ENCODE data around the gene ATF7.

The ATF7 gene

DNA sequence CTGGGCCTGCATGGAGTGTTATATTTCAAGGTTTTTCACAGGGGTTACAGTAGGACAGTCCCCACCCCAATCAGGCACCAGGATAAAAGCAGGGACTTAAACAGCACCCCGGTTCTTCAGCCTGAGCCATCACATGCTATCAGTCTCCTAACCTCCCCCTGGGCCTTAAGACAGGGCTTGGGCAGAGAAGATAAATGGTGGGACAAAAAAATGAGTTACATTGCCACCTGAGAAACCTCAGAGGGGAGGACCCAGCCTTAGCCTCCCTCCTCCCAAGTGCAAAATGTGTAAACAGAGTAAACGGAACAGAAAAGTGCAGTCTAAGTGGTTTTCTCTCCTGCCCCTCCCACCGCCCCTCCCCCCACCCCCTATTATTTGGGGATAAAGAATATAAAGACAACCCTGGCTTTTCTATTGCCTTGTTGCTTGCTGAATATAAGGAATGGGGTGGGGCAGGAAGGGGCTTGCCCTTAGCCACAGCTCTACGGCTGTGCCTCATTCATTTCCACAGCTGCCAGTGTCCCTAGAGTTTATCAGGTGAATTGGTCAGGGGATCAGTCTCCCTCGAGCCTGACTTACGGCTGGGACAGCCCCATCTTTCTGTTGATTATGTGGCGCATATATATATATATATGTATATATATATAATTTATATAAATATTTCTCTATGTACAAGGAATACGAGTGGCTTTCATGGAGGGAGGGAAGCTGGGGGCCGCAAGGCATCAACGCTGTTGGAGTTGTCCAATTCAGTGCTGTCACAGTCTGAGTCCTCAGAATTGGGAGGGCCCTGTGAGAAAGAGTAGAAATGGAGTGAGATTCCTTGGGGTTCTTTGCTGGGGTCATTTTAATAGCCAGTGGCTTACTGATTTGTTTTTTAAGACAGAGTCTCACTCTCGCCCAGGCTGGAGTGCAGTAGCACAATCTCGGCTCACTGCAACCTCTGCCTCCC is 145.4 kb downstream of the ATF7 start:
- no peak for DNase-seq

- no peak for DNase-seq
These were observed 146.9 kb downstream of the ATF7 start for GRCh38 chr12:53479331-53479730.

DNA sequence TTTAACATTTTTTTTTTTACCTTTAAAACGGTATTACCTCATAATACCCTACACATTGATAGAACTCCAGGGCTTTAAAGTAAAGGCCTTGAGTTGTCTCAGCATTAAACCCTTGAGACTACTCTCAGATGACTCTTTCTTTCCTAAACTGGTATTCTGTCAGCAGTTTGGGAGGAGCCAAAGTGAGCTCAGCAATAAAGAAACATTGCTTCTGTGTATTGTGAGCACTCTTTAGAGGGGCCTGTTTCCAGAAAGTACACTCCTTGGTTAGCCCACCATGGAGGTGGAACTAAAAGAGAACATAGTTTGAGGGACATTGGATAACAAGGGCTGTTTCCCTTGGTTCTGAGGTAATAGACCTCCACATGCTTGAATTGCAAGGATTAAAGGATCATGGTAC is 147.3 kb downstream of the ATF7 start:
- DNase-seq = no peak

DNA sequence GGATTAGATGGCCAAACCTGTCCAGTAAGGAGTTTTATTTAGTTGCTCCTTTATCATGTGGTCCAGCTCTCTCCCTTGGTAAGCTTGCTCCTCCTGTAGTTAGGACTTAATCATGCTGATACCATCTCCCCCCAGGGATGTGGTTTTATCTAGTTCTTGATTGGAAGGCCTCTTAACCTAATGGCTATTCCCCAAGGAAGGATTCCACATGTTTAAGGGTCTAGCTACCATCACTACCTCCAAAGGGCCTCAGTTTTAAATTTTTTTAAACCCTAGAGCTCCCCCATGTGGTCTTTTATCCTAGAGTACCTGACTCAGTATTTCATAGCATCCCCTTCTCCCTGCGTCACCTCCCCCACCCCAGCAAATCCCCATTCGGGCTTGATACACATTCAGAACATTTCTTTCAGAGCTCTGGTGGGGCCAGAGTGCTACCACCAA is 149.4 kb downstream of the ATF7 start:
- DNase-seq = peak; percentile 43

DNA sequence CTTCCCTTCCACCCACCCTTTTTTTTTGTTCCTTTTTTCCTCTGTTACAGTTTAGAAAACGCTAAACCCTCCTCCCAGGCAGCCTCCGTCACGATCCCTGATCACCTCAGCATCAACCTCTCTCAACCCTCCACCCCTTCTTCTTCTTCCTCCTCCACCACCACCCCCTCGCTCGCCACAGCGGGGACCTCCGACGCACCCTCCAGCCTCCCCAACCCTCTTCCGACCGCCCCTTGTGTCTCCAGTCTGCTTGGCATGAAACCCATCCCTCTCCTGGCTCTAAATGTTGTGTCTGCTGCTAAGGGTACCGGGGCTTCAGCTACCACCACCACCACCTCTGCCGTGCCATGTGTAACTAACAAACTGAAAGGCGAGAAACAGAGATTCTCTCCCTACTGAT is 151.4 kb downstream of the ATF7 start:
- no peak for DNase-seq

DNA sequence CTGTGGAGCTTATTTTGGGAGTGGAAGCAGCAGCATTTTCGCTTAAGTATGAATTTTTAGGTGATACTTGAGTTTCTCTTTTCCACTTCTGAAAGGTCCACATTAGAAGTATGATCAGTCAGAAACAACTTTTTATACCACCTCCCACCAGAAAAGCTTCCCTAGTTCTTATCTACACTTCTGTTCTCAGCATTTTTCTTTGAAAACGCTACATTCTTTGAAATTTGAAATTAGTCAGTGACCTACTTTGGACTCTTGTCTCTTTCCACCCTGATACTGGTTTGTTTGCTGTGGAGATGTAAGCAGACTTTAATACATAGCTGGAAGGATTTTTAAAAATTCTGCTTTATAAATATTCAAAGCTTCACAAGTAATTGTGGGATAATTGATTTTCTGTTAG is 152.1 kb downstream of the ATF7 start:
- DNase-seq = no peak

GRCh38 chr12:53472056-53472582 is 154.1 kb downstream of the ATF7 start:
- DNase-seq = no peak

DNA sequence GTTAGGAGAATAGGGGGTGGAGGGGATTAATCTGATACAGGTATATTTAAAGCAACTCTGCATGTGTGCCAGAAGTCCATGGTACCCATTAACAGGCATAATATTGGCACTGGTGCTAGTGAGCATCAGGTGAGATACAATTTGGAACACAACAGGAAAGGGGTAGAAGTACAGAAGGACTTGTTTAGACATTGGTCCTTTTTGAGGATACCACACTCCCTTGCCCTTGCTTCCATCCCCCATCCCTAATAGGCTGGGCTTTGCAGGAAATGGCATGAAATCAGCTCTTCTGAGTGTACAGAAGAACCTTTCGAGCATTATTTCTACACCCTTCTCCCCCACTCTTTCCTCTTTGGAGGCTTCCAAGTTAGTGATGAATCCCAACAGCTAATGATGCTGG is 157.9 kb downstream of the ATF7 start:
- DNase-seq = no peak

DNA sequence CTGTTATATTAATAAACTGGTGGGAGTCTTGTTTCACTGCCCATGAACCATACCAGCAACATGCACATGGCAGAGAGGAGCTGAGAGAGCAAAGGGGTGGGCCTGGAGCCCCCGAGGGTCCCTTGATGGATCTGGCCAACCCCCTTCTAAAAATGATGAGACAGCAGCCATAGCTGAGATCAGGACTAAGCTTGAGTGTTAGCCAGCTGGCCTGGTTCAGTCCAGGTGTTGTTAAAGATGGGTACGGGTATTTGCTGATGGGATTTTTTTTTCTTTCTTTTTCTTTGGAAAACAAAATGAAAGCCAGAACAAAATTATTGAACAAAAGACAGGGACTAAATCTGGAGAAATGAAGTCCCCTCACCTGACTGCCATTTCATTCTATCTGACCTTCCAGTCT is 158.3 kb downstream of the ATF7 start:
- DNase-seq = no peak

GRCh38 chr12:53467082-53467481 is 159.1 kb downstream of the ATF7 start:
- DNase-seq = no peak

DNA sequence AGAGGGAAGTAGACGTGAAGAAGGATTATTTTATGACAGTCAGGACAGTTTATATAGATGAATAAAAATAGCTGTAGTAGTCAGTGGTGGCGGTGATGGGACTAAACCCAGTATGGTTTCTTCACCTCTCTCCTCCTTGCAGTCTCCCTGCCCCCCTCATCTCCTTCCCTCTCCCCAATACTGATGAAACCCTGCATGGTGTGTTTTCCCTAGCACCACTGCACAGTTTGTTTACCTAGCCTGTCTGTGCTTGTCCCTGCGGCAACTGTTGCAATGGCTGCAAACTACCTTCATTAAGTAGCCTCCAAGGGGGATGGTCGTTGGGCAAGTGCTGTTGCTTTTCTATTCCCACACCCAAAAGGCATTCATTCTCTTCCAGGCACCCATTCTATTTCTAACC is 159.5 kb downstream of the ATF7 start:
- DNase-seq = no peak

GRCh38 chr12:53465679-53466078 is 160.5 kb downstream of the ATF7 start:
- no peak for DNase-seq

DNA sequence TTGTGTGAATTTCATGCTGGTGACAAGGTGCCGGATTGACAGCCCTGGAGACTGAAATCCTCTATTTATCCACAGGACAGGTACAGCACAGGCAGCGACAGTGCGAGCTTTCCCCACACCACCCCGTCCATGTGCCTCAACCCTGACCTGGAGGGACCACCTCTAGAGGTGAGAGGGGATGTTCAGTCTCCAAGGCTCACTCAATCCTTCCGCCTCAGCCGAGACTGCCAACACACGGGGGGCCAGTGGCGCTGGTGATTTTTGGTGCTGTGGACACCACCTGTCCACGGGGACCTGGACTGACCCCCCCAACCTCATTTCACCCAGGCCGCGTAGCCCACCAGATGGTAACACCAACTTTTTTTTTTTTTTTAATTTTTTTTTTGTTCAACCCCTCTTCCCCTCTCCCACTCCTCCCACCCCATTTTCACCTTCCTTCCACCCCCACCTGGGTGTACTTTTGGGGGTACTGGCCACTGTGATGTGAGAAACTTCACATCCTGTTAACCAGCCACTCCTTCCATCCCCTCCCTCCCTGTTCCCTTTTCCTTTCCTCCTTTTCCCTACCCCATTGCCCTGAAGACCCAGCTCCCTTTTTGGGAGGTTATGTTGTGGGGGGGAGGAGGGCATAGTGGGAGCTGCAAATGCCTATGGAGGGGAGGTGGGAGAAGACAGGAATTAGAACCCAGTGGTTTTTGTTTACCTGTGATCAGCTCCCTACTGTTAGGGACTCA is 161.3 kb downstream of the ATF7 start:
- DNase-seq = no peak

DNA sequence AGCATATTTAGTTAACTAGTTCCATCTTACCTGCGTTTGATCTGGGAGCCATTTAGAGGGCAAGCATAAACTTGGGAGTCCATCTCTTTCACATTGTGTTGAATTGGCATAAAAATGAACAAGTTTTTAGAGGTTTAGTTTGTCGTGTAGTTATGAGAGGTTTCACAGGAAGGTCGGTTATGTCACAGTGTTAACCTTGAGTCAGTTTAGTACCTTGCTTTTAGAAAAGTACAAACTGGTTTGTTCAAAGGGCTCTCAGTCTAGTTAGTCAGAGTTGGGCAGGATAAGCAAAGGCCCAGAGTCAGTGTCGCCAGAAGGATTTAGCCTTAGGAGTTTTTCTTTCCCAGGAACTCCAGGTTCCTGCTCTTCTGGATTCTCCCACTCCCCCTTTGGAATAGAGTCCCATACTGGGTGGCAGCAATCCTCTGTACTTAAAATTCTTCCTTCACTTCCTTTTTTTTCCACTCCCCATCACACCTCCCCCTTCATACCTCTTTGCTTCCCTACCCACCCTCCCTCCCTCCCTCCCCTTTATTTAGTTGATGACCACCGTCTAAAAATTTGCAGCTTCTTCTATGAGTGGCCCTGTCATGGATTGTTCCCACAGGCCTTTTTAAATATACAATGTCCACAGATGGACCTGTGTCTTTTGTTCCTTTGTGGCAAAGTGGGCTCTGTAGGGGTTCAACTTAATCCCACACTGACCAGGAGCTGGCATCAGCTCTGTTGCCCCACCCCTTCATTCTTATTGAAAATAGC is 162.2 kb downstream of the ATF7 start:
- DNase-seq = no peak

GRCh38 chr12:53462935-53463334 is 163.2 kb downstream of the ATF7 start:
- DNase-seq = no peak

DNA sequence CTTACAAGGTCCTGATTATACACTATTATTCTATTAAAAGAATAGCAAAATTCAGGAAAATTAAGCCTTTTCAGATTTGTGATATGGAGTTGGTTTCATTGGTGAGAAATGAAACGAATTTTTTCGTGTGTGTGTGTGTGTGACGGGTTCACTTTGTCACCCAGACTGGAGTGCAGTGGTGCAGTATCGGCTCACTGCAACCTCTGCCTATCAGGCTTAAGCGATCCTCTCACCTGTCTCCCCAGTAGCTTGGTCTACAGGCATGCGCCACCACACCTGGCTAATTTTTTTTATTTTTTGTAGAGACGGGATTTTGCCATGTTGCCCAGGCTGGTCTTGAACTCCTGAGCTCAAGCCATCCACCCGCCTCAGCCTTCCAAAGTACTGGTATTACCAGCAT is 164.6 kb downstream of the ATF7 start:
- no peak for DNase-seq

DNA sequence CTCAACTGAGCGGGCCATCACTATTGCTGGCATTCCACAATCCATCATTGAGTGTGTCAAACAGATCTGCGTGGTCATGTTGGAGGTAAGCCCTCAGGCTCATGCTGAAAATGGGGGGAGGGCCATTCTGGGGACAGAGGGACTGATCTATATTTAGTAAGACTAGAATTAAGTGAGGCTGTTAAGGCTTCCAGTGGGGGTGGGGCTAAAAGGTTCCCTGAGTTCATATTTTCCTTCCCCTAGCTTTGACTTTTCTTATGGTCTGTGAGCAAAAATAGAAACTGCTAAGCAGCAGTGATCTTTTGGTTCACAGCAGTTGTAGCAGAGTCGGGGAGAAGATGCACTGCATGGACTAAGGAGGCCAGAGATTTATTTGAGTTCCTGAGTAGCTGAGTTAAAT is 165.1 kb downstream of the ATF7 start:
- DNase-seq = no peak

DNA sequence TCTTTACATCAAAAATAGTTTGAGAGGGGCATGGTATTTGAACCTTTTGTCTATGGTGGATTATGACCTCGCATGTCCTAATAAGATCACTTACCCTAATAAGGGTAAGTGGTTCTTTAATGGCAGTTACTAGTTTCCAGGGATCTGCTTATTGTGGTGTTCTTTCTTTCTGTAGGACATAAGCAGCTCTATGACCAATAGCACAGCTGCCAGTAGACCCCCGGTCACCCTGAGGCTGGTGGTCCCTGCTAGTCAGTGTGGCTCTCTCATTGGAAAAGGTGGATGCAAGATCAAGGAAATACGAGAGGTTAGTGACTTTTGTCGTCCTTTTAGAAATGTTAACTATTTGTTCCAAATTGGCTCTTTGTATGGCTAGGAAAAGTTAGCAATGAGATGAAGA is 167.1 kb downstream of the ATF7 start:
- no peak for DNase-seq

Data from CD4-positive, alpha-beta T cell treated with Interleukin-10 for 1 hour (primary cell).